Heart left ventricle (tissue), 13 donors: ENCODE data around the gene FKBP5.

Experiments used
- POLR2A ChIP-seq, 2 donors: fragments of 450-650 bp; IDR thresholded peaks; one replicate each; pipeline ENCODE4 v1.6.1; 2017; ENCODE audit warnings: antibody characterized with exemption in 2 of 2, mild to moderate bottlenecking in 2 of 2, moderate library complexity in 2 of 2
- TF ChIP-seq, protein P1 (sequence below), 12 donors: fragments of 200-600 bp; sonication (generic) in 4 of 12; IDR thresholded peaks; one replicate each; pipeline versions ENCODE4 v1.5.0 to v1.8.0; 2018 to 2022; ENCODE audit warnings: antibody characterized with exemption in 12 of 12, mild to moderate bottlenecking in 5 of 12
- donor health status: ischemic (EF 13 %, LVEDD 7.1; RV severe dilation, severe dysfunction).
- donor health status: DM: no; HTN: yes; CAD: no.
- donor health status: DM: no; HTN: no; CAD: no.
- donor health status: ischemic (EF 25% LVEDD 6.9; RV normal size, moderate dysfunction).
- donor health status: ischemic (EF 25% LVEDD 5.7; RV mildly dilated, moderate dysfunction).
- donor health status: ischemic (EF 35%, LVEDD 5.7; RV mildly dilated, moderate dysfunction).
- donor health status: nonischemic (EF 11% LVEDD 7.7; RV severe dilation, severe dysfunction).
- donor health status: DM: yes; HTN: yes; CAD: no.
- donor health status: PGD.
- donor health status: ischemic (EF 29% LVEDD 5.4; RV normal size, mild dysfunction).
- donor health status: nonischemic (EF 23%, LVEDD 6.1; RV moderate dilation, normal function).

GRCh38 chr6:35602133-35602946, 86.4 kb downstream of the FKBP5 start:
- no peak for TF ChIP-seq POLR2A (IDR thresholded peaks at IDR 0.05)
- TF ChIP-seq, protein P1, sequence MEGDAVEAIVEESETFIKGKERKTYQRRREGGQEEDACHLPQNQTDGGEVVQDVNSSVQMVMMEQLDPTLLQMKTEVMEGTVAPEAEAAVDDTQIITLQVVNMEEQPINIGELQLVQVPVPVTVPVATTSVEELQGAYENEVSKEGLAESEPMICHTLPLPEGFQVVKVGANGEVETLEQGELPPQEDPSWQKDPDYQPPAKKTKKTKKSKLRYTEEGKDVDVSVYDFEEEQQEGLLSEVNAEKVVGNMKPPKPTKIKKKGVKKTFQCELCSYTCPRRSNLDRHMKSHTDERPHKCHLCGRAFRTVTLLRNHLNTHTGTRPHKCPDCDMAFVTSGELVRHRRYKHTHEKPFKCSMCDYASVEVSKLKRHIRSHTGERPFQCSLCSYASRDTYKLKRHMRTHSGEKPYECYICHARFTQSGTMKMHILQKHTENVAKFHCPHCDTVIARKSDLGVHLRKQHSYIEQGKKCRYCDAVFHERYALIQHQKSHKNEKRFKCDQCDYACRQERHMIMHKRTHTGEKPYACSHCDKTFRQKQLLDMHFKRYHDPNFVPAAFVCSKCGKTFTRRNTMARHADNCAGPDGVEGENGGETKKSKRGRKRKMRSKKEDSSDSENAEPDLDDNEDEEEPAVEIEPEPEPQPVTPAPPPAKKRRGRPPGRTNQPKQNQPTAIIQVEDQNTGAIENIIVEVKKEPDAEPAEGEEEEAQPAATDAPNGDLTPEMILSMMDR (IDR thresholded peaks at IDR 0.05), result no peak
